SK-N-SH (cell line): Measurements from ENCODE around the gene BTF3.
"Not testable (repeated sequence)": the region's sequence is repeated elsewhere in the genome, so short reads cannot be mapped to it uniquely, and the experiment has no call there.

ENCODE experiments used
- CHD2 ChIP-seq: fragments of 150-350 bp; IDR thresholded peaks from 2 replicates; pipeline ENCODE4 v1.6.1; 2018; ENCODE audit warnings: low read length; ENCODE audit not compliant: partially characterized antibody
- ELF1 ChIP-seq: IDR thresholded peaks from 2 replicates; pipeline ENCODE4 v1.4.0; 2012
- FOXJ3 ChIP-seq: sonication (generic); formaldehyde crosslinking; IDR thresholded peaks from 2 replicates; pipeline ENCODE4 v1.5.1; 2020; ENCODE audit warnings: mild to moderate bottlenecking, missing genetic modification reagents
- GABPA ChIP-seq: IDR thresholded peaks from 2 replicates; pipeline ENCODE4 v1.4.0; 2012; ENCODE audit warnings: low read depth, mild to moderate bottlenecking
- GATA2 ChIP-seq: sonication (generic); formaldehyde crosslinking; IDR thresholded peaks from 2 replicates; pipeline ENCODE4 v1.5.0; 2020; ENCODE audit warnings: mild to moderate bottlenecking, missing genetic modification reagents
- JUND ChIP-seq: IDR thresholded peaks from 2 replicates; pipeline ENCODE4 v1.4.0; 2012
- MXI1 ChIP-seq: IDR thresholded peaks from 2 replicates; pipeline ENCODE4 v1.6.1; 2012; ENCODE audit warnings: mild to moderate bottlenecking, low read depth, low read length, improper control_type of control experiment
- POLR2AphosphoS5 ChIP-seq: IDR thresholded peaks from 2 replicates; pipeline ENCODE4 v1.6.1; 2012; ENCODE audit warnings: low read depth, low read length
- SIN3A ChIP-seq: IDR thresholded peaks from 2 replicates; pipeline ENCODE4 v1.6.1; 2012; ENCODE audit warnings: low read depth, mild to moderate bottlenecking, low read length, moderate library complexity, borderline replicate concordance
- TAF1 ChIP-seq: IDR thresholded peaks from 2 replicates; pipeline ENCODE4 v1.6.1; 2012; ENCODE audit warnings: low read depth, mild to moderate bottlenecking, low read length, moderate library complexity, borderline replicate concordance
- TCF12 ChIP-seq: IDR thresholded peaks from 2 replicates; pipeline ENCODE4 v1.4.0; 2012
- TF ChIP-seq, protein P1 (sequence below): fragments of 200-600 bp; sonication (generic); IDR thresholded peaks from 2 replicates; pipeline ENCODE4 v1.6.1; 2017; ENCODE audit warnings: antibody characterized with exemption, mild to moderate bottlenecking, moderate library complexity
- TF ChIP-seq, protein P2 (sequence below): IDR thresholded peaks from 2 replicates; pipeline ENCODE4 v1.4.0; 2012; ENCODE audit warnings: low read depth

DNA sequence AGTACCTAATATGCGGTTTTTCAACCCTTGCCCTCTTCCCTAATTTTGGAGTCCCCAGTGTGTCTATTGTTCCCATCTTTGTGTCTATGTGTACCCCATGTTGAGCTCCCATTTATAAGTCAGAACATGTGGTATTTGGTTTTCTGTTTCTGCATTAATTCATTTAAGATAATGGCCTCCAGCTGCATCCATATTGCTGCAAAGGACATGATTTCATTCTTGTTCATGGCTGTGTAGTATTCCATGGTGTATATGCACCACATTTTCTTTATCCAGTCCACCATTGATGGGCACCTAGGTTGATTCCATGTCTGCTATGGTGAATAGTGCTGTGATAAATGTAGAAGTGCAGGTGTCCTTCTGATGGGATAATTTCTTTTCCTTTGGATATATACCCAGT is 41.8 kb upstream of the BTF3 start:
- TF ChIP-seq, protein P1, sequence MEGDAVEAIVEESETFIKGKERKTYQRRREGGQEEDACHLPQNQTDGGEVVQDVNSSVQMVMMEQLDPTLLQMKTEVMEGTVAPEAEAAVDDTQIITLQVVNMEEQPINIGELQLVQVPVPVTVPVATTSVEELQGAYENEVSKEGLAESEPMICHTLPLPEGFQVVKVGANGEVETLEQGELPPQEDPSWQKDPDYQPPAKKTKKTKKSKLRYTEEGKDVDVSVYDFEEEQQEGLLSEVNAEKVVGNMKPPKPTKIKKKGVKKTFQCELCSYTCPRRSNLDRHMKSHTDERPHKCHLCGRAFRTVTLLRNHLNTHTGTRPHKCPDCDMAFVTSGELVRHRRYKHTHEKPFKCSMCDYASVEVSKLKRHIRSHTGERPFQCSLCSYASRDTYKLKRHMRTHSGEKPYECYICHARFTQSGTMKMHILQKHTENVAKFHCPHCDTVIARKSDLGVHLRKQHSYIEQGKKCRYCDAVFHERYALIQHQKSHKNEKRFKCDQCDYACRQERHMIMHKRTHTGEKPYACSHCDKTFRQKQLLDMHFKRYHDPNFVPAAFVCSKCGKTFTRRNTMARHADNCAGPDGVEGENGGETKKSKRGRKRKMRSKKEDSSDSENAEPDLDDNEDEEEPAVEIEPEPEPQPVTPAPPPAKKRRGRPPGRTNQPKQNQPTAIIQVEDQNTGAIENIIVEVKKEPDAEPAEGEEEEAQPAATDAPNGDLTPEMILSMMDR: not testable (repeated sequence)
- TF ChIP-seq JUND; TCF12; POLR2AphosphoS5; CHD2; GABPA; GATA2; TAF1; ELF1; SIN3A; MXI1; FOXJ3 (CRISPR knock-in tag): not testable (repeated sequence)
- TF ChIP-seq, protein P2, sequence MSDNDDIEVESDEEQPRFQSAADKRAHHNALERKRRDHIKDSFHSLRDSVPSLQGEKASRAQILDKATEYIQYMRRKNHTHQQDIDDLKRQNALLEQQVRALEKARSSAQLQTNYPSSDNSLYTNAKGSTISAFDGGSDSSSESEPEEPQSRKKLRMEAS: not testable (repeated sequence)
